ENCODE measurements around the gene ASIP.
A peak's percentile ranks its signal among the peaks of the same experiment; 100 is the strongest.
"Not testable (repeated sequence)": the region's sequence is repeated elsewhere in the genome, so short reads cannot be mapped to it uniquely, and the experiment has no call there.

The ASIP gene

GRCh38 chr20:34240693-34241615 lies at the start of gene ASIP:
ASIP (plus strand) TSS chr20:34241423; CDS start chr20:34260375, 18,952 bp downstream.
- DNase-seq = peak; percentile 59

GRCh38 chr20:34193051-34193450 lies 48.2 kb upstream of the ASIP start:
- no peak for DNase-seq

- no peak for DNase-seq
These were observed 42.0 kb upstream of the ASIP start for GRCh38 chr20:34199183-34199582.

- no peak for DNase-seq
These were observed 41.2 kb upstream of the ASIP start for GRCh38 chr20:34200023-34200422.

- peak; percentile 31 for DNase-seq
These were observed 39.7 kb upstream of the ASIP start for GRCh38 chr20:34201531-34201930.

- not testable (repeated sequence) for DNase-seq
These were observed 35.9 kb upstream of the ASIP start for GRCh38 chr20:34205172-34205880.

GRCh38 chr20:34209111-34209510 lies 32.1 kb upstream of the ASIP start:
- no peak for DNase-seq

GRCh38 chr20:34210271-34210670 lies 31.0 kb upstream of the ASIP start:
- DNase-seq = no peak

- DNase-seq = no peak
These were observed 29.6 kb upstream of the ASIP start for GRCh38 chr20:34211591-34211990.

GRCh38 chr20:34213213-34213612 lies 28.0 kb upstream of the ASIP start:
- DNase-seq = no peak

GRCh38 chr20:34215711-34216381 lies 25.4 kb upstream of the ASIP start:
- DNase-seq = peak; percentile 90

- no peak for DNase-seq
These were observed 24.9 kb upstream of the ASIP start for GRCh38 chr20:34216382-34216742.

GRCh38 chr20:34220561-34220960 lies 20.7 kb upstream of the ASIP start:
- DNase-seq = no peak

- DNase-seq = no peak
These were observed 19.0 kb upstream of the ASIP start for GRCh38 chr20:34222208-34222607.

- not testable (repeated sequence) for DNase-seq
These were observed 17.0 kb upstream of the ASIP start for GRCh38 chr20:34224251-34224650.

- no peak for DNase-seq
These were observed 9.6 kb upstream of the ASIP start for GRCh38 chr20:34231634-34232033.

- no peak for DNase-seq
These were observed 8.6 kb upstream of the ASIP start for GRCh38 chr20:34232494-34233087.

GRCh38 chr20:34233687-34234086 lies 7.5 kb upstream of the ASIP start:
- no peak for DNase-seq

GRCh38 chr20:34235875-34236274 lies 5.3 kb upstream of the ASIP start:
- no peak for DNase-seq

GRCh38 chr20:34237942-34238341 lies 3.3 kb upstream of the ASIP start:
- no peak for DNase-seq

- DNase-seq = no peak
These were observed 1.1 kb upstream of the ASIP start for GRCh38 chr20:34240121-34240520.

- DNase-seq = not testable (repeated sequence)
These were observed 792 bp downstream of the ASIP start for GRCh38 chr20:34242015-34242414.

GRCh38 chr20:34242879-34243278 lies 1.7 kb downstream of the ASIP start:
- no peak for DNase-seq

All from RPMI8226 (cell line).